Measurements from ENCODE around the gene SUSD3.

The SUSD3 gene

DNA sequence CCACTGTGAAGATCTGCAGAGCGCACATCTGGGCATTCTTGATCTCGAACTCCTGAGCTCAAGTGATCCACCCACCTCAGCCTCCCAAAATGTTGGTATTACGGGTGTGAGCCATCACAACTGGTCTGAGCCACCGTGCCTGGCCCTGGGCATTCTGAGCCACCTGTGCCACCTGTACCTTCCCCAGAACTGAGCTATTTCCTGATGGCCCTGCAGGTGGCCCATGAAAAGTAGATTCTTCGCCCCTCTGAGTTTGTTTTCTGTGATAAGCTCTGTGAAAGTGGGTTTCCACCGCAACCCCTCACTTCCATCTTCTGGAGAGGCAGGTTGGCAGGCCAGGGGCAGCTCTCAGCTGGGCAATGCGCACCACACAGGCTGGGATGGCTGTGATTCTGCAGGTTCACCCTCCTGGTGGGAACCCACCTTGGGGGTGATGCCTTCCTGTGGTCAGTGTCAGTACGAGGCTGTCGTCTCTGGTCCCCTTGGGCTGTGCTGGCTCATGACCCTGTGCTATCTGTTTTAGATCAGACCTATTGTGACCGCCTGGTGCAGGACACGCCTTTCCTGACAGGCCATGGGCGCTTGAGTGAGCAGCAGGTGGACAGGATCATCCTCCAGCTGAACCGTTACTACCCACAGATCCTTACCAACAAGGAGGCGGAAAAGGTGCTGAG is 48.8 kb downstream of the SUSD3 start:
- Histone ChIP-seq H3K79me2 (ENCODE audit: control insufficient read depth, low read length) (no peaks in the 10 kb centered on the region), H3K9me2 (replicated peaks; ENCODE audit: control insufficient read depth, low read length) (no peaks in the 10 kb centered on the region), H3K27me3 (ENCODE audit: control insufficient read depth, low read length) (no peaks in the 10 kb centered on the region)

DNA sequence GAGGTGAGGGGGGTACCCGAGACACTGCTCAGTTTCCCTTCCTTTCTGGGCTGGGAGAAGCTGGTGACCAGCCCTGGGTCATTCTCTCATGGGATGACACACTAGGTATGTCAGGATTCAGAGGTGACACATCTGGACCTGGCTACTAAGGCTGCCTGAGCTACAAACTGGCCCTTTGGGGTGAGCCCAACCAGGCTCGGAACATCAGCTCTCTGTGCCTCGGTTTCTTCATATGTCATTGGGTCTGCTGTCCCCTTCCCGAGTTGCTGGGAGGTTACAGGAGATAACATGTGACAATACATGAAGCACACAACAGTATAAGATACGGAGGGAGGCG is 49.3 kb downstream of the SUSD3 start:
- H3F3A ChIP-seq (ENCODE audit: control insufficient read depth, insufficient read depth), result 0 out of 2 replicates have a peak, but pooled peaks cover under 1% of the 10 kb centered on the region
- no peak overlapping the region for H3K27ac ChIP-seq (ENCODE audit: low read depth, low read length)
- H3K36me3 ChIP-seq (ENCODE audit: control insufficient read depth, low read length), result no peaks in the 10 kb centered on the region; the same call in 1 of the 2 replicates
- no peak overlapping the region for H3K4me2 ChIP-seq (ENCODE audit: low read length)
- peaks cover 51% of the 10 kb centered on the region for H3K4me1 ChIP-seq (ENCODE audit: control insufficient read depth, low read length)
- H3K27me3 ChIP-seq (ENCODE audit: control insufficient read depth, low read length), result no peaks in the 10 kb centered on the region
- H4K20me1 ChIP-seq (ENCODE audit: control insufficient read depth, insufficient read depth, low read depth, low read length), result no peaks in the 10 kb centered on the region
- H3K79me2 ChIP-seq (ENCODE audit: control insufficient read depth, low read length), result no peaks in the 10 kb centered on the region
- no peak overlapping the region for H3K4me3 ChIP-seq (ENCODE audit: low read length)
- TF ChIP-seq, protein P1, sequence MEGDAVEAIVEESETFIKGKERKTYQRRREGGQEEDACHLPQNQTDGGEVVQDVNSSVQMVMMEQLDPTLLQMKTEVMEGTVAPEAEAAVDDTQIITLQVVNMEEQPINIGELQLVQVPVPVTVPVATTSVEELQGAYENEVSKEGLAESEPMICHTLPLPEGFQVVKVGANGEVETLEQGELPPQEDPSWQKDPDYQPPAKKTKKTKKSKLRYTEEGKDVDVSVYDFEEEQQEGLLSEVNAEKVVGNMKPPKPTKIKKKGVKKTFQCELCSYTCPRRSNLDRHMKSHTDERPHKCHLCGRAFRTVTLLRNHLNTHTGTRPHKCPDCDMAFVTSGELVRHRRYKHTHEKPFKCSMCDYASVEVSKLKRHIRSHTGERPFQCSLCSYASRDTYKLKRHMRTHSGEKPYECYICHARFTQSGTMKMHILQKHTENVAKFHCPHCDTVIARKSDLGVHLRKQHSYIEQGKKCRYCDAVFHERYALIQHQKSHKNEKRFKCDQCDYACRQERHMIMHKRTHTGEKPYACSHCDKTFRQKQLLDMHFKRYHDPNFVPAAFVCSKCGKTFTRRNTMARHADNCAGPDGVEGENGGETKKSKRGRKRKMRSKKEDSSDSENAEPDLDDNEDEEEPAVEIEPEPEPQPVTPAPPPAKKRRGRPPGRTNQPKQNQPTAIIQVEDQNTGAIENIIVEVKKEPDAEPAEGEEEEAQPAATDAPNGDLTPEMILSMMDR (IDR thresholded peaks at IDR 0.05; ENCODE audit: low read depth, low read length, poor library complexity, severe bottlenecking), result no peak
- TF ChIP-seq EZH2phosphoT487 (IDR thresholded peaks at IDR 0.05; ENCODE audit: borderline replicate concordance, low read length), result no peak
- no peaks in the 10 kb centered on the region for H3K9me3 ChIP-seq (ENCODE audit: control insufficient read depth, insufficient read depth, low read length)
- no peaks in the 10 kb centered on the region for H3K9me2 ChIP-seq (replicated peaks; ENCODE audit: control insufficient read depth, low read length)

More for the DNA sequence above, 48.8 kb downstream of the SUSD3 start:
- H4K20me1 ChIP-seq (ENCODE audit: control insufficient read depth, insufficient read depth, low read depth, low read length), result no peaks in the 10 kb centered on the region
- 0 out of 2 replicates have a peak, but pooled peaks cover 6% of the 10 kb centered on the region for H3F3A ChIP-seq (ENCODE audit: control insufficient read depth, insufficient read depth)
- H3K4me1 ChIP-seq (ENCODE audit: control insufficient read depth, low read length), result peaks cover 50% of the 10 kb centered on the region
- H3K9me3 ChIP-seq (ENCODE audit: control insufficient read depth, insufficient read depth, low read length), result no peaks in the 10 kb centered on the region
- TF ChIP-seq EZH2phosphoT487 (IDR thresholded peaks at IDR 0.05; ENCODE audit: borderline replicate concordance, low read length), result no peak
- TF ChIP-seq, protein P1 (IDR thresholded peaks at IDR 0.05; ENCODE audit: low read depth, low read length, poor library complexity, severe bottlenecking), result no peak
- H3K4me3 ChIP-seq (ENCODE audit: low read length), result no peak overlapping the region
- H3K4me2 ChIP-seq (ENCODE audit: low read length), result no peak overlapping the region
- no peak overlapping the region for H3K27ac ChIP-seq (ENCODE audit: low read depth, low read length)
- no peaks in the 10 kb centered on the region; the same call in 1 of the 2 replicates for H3K36me3 ChIP-seq (ENCODE audit: control insufficient read depth, low read length)

GRCh38 chr9:93108291-93109041 is 50.0 kb downstream of the SUSD3 start:
- Histone ChIP-seq H3K9me2 (replicated peaks; ENCODE audit: control insufficient read depth, low read length) (no peaks in the 10 kb centered on the region), H3K27ac (ENCODE audit: low read depth, low read length) (no peak overlapping the region), H4K20me1 (ENCODE audit: control insufficient read depth, insufficient read depth, low read depth, low read length) (no peaks in the 10 kb centered on the region), H3K4me2 (ENCODE audit: low read length) (peak overlapping the region; percentile 20), H3K36me3 (ENCODE audit: control insufficient read depth, low read length) (no peaks in the 10 kb centered on the region; the same call in 1 of the 2 replicates), H3K9me3 (ENCODE audit: control insufficient read depth, insufficient read depth, low read length) (no peaks in the 10 kb centered on the region), H3K79me2 (ENCODE audit: control insufficient read depth, low read length) (no peaks in the 10 kb centered on the region), H3K4me1 (ENCODE audit: control insufficient read depth, low read length) (peaks cover 52% of the 10 kb centered on the region), H3K27me3 (ENCODE audit: control insufficient read depth, low read length) (no peaks in the 10 kb centered on the region), H3K4me3 (ENCODE audit: low read length) (no peak overlapping the region), H3F3A (ENCODE audit: control insufficient read depth, insufficient read depth) (no peaks in the 10 kb centered on the region)
- TF ChIP-seq, protein P1 (IDR thresholded peaks at IDR 0.05; ENCODE audit: low read depth, low read length, poor library complexity, severe bottlenecking), result no peak
- no peak for TF ChIP-seq EZH2phosphoT487 (IDR thresholded peaks at IDR 0.05; ENCODE audit: borderline replicate concordance, low read length)
